Upper lobe of left lung (tissue), 6 donors: ENCODE data around the gene MKNK1. TPM values are rescaled to one million over a fixed set of nuclear protein-coding genes. Genes with fewer than 3 reads are reported as not detected.

Experiments
- ATAC-seq, 2 donors: fragments of 200-7000 bp; cut with Tn5 transposase; one replicate each; pipeline ENCODE4 v1.9.1; 2022; ENCODE audit warnings: mild to moderate bottlenecking in 2 of 2, moderate library complexity in 2 of 2; ENCODE audit not compliant: low FRiP score in 2 of 2
- DNase-seq, 2 donors: peaks; one replicate each; pipeline ENCODE4 v3.0.0-alpha.2; 2019 to 2020
- H3K27ac ChIP-seq, 4 donors: fragments of 200-600 bp; sonication (generic); one replicate each; pipeline ENCODE4 v1.5.1; 2016 to 2019
- H3K27me3 ChIP-seq, 4 donors: fragments of 200-600 bp; sonication (generic); one replicate each; pipeline ENCODE4 v1.5.1; 2017 to 2019
- H3K36me3 ChIP-seq, 4 donors: fragments of 200-600 bp; sonication (generic); one replicate each; pipeline ENCODE4 v1.5.1; 2016 to 2019
- H3K4me1 ChIP-seq, 4 donors: fragments of 200-600 bp; sonication (generic); one replicate each; pipeline ENCODE4 v1.5.1; 2018 to 2019
- H3K4me3 ChIP-seq, 4 donors: fragments of 200-600 bp; sonication (generic); one replicate each; pipeline ENCODE4 v1.5.1; 2017 to 2019; ENCODE audit warnings: mild to moderate bottlenecking in 2 of 4, moderate library complexity in 1 of 4
- H3K9me3 ChIP-seq, 4 donors: fragments of 200-600 bp; sonication (generic); one replicate each; pipeline ENCODE4 v1.5.1; 2018 to 2019
- CTCF ChIP-seq, 6 experiments: fragments of 450-650 bp in 4 of 6; fragments of 200-600 bp in 2 of 6; sonication (generic) in 2 of 6; IDR thresholded peaks; one replicate each; pipeline ENCODE4 v1.5.1; 2016 to 2019; ENCODE audit warnings: antibody characterized with exemption in 6 of 6
- EP300 ChIP-seq, 4 donors: sonication (generic); formaldehyde crosslinking; IDR thresholded peaks; one replicate each; pipeline ENCODE4 v1.5.1; 2017; ENCODE audit warnings: antibody characterized with exemption in 4 of 4, control low read depth in 2 of 4
- POLR2A ChIP-seq, 4 donors: fragments of 450-650 bp; IDR thresholded peaks; one replicate each; pipeline ENCODE4 v1.5.1; 2016 to 2017; ENCODE audit warnings: antibody characterized with exemption in 4 of 4, mild to moderate bottlenecking in 2 of 4
- POLR2AphosphoS5 ChIP-seq, 2 donors: sonication (generic); formaldehyde crosslinking; IDR thresholded peaks; one replicate each; pipeline ENCODE4 v1.5.1; 2017; ENCODE audit warnings: antibody characterized with exemption in 2 of 2
- WGBS, 2 donors: methylation state at CpG; one replicate each; pipeline ENCODE4 v1.1.5; 2017 to 2018; 5-methylcytosine and 5-hydroxymethylcytosine counted together
- total RNA-seq, 6 donors: library from RNA; depleted of rRNA in 4 of 6; stranded (reverse); fragments of >200 nt in 4 of 6; gene quantifications; one replicate each; pipeline versions ENCODE4 v1.1.0 to v1.2.1, GENCODE V29; 2016 to 2021
- donor health status: DM: no; HTN: no; CAD: no; lungs with moderate emphysema.
- donor health status: DM: no; HTN: yes; CAD: no; lungs with severe emphysema.

The MKNK1 gene
- total RNA-seq, 6 donors from 2014 or later, result 45.7 to 174 (median 62.2) TPM

- DNase-seq (no peak), ATAC-seq (no peak)
- Histone ChIP-seq H3K27ac (no peak overlapping the region), H3K4me1 (peaks cover 0 to 3% (median 0%) of the 10 kb centered on the region in 4 donors), H3K36me3 (no peaks in the 10 kb centered on the region), H3K27me3 (no peaks in the 10 kb centered on the region), H3K4me3 (no peak overlapping the region), H3K9me3 (no peaks in the 10 kb centered on the region)
- TF ChIP-seq POLR2AphosphoS5 (IDR thresholded peaks at IDR 0.05), result no peak
- TF ChIP-seq CTCF (IDR thresholded peaks at IDR 0.05), result no peak
- no peak for TF ChIP-seq POLR2A (IDR thresholded peaks at IDR 0.05)
- no peak for TF ChIP-seq EP300 (IDR thresholded peaks at IDR 0.05)
- WGBS, 2 donors, result 80 to 88% methylated on average over 4 to 5 of the region's 5 CpGs
Observed at GRCh38 chr1:46513536-46513935, 90.5 kb downstream of the MKNK1 start.

GRCh38 chr1:46512792-46513190 lies 91.3 kb downstream of the MKNK1 start:
- no peak for DNase-seq
- WGBS, 2 donors, result 57 to 71% methylated on average over 6 of the region's 6 CpGs
- no peak overlapping the region for H3K4me3 ChIP-seq
- TF ChIP-seq EP300 (IDR thresholded peaks at IDR 0.05) (no peak), POLR2A (IDR thresholded peaks at IDR 0.05) (no peak), CTCF (IDR thresholded peaks at IDR 0.05) (no peak), POLR2AphosphoS5 (IDR thresholded peaks at IDR 0.05) (no peak)
- no peak for ATAC-seq
- no peaks in the 10 kb centered on the region for H3K27me3 ChIP-seq
- H3K9me3 ChIP-seq, result no peaks in the 10 kb centered on the region
- H3K36me3 ChIP-seq, result no peaks in the 10 kb centered on the region
- peaks cover 0 to 3% (median 0%) of the 10 kb centered on the region in 4 donors for H3K4me1 ChIP-seq
- H3K27ac ChIP-seq, result no peak overlapping the region

- H3K4me3 ChIP-seq, result no peak overlapping the region
- no peak for TF ChIP-seq POLR2AphosphoS5 (IDR thresholded peaks at IDR 0.05)
- TF ChIP-seq POLR2A (IDR thresholded peaks at IDR 0.05), result no peak
- TF ChIP-seq CTCF (IDR thresholded peaks at IDR 0.05), result no peak
- TF ChIP-seq EP300 (IDR thresholded peaks at IDR 0.05), result no peak
- H3K27ac ChIP-seq, result no peak overlapping the region
- peaks cover 0 to 3% (median 0%) of the 10 kb centered on the region in 4 donors for H3K4me1 ChIP-seq
- H3K36me3 ChIP-seq, result no peaks in the 10 kb centered on the region
- whole genome bisulfite sequencing, 2 donors, result 79 to 82% methylated on average over 10 to 21 of the region's 23 CpGs
- ATAC-seq (no peak), DNase-seq (peak in 1 of 2 donors; percentile 76)
- no peaks in the 10 kb centered on the region for H3K27me3 ChIP-seq
- H3K9me3 ChIP-seq, result no peaks in the 10 kb centered on the region
Observed at GRCh38 chr1:46512135-46512791, 91.8 kb downstream of the MKNK1 start.

GRCh38 chr1:46510998-46511365 lies 93.1 kb downstream of the MKNK1 start:
- ATAC-seq, result no peak
- no peaks in the 10 kb centered on the region for H3K9me3 ChIP-seq
- H3K27me3 ChIP-seq, result no peaks in the 10 kb centered on the region
- H3K36me3 ChIP-seq, result no peaks in the 10 kb centered on the region
- no peak overlapping the region for H3K4me3 ChIP-seq
- WGBS, 2 donors, result 80 to 92% methylated on average over 1 to 7 of the region's 8 CpGs
- H3K4me1 ChIP-seq, result no peaks in the 10 kb centered on the region
- no peak for TF ChIP-seq POLR2AphosphoS5 (IDR thresholded peaks at IDR 0.05)
- no peak for TF ChIP-seq CTCF (IDR thresholded peaks at IDR 0.05)
- no peak for TF ChIP-seq POLR2A (IDR thresholded peaks at IDR 0.05)
- TF ChIP-seq EP300 (IDR thresholded peaks at IDR 0.05), result no peak
- no peak overlapping the region for H3K27ac ChIP-seq
- DNase-seq, result no peak
